GM19455 (cell line): ENCODE data around the gene ABCA13.

ENCODE experiments used
- ATAC-seq: cut with Tn5 transposase; IDR thresholded peaks from one replicate; pipeline ENCODE4 v1.9.1; 2021; ENCODE audit not compliant: unreplicated experiment

The ABCA13 gene

GRCh38 chr7:48627164-48627563 lies 455.9 kb downstream of the ABCA13 start:
- no peak for ATAC-seq

GRCh38 chr7:48628793-48629349 lies 457.6 kb downstream of the ABCA13 start:
- no peak for ATAC-seq

- ATAC-seq = no peak
Measured at GRCh38 chr7:48634116-48634632, 462.9 kb downstream of the ABCA13 start.

- ATAC-seq = no peak
Measured at GRCh38 chr7:48635796-48636195, 464.5 kb downstream of the ABCA13 start.

- no peak for ATAC-seq
Measured at GRCh38 chr7:48636391-48637015, 465.2 kb downstream of the ABCA13 start.

- no peak for ATAC-seq
Measured at GRCh38 chr7:48637382-48637781, 466.1 kb downstream of the ABCA13 start.

GRCh38 chr7:48638041-48638440 lies 466.8 kb downstream of the ABCA13 start:
- no peak for ATAC-seq

- no peak for ATAC-seq
Measured at GRCh38 chr7:48643431-48644013, 472.3 kb downstream of the ABCA13 start.

- no peak for ATAC-seq
Measured at GRCh38 chr7:48658138-48658537, 486.9 kb downstream of the ABCA13 start.

GRCh38 chr7:48660306-48660870 lies 489.1 kb downstream of the ABCA13 start:
- ATAC-seq = no peak

- no peak for ATAC-seq
Measured at GRCh38 chr7:48664241-48664640, 493.0 kb downstream of the ABCA13 start.

GRCh38 chr7:48665353-48666135 lies 494.3 kb downstream of the ABCA13 start:
- no peak for ATAC-seq

- no peak for ATAC-seq
Measured at GRCh38 chr7:48667407-48667806, 496.1 kb downstream of the ABCA13 start.

- ATAC-seq = no peak
Measured at GRCh38 chr7:48671656-48672055, 500.4 kb downstream of the ABCA13 start.

- no peak for ATAC-seq
Measured at GRCh38 chr7:48681006-48681405, 509.7 kb downstream of the ABCA13 start.

GRCh38 chr7:48691788-48692187 lies 520.5 kb downstream of the ABCA13 start:
- ATAC-seq = no peak
